Cardiac septum (tissue), 1 donor: Measurements from ENCODE around the gene ZRANB1. TPM values are rescaled to one million over a fixed set of nuclear protein-coding genes. Genes with fewer than 3 reads are reported as not detected.

Experiments
- DNase-seq: peaks from one replicate; pipeline ENCODE4 v3.0.0-alpha.2; 2020; ENCODE audit warnings: low spot score
- intact Hi-C: fragments of 100-400 bp; cut with DNase I; formaldehyde crosslinking; loops from one replicate; pipeline ENCODE4 v1.14.0; 2022
- total RNA-seq: library from RNA; stranded (reverse); fragmentation: NEBNext Ultra II Directional; extraction: Animal tissue kit (Norgen Biotek cat#: 25700); gene quantifications from one replicate; pipeline ENCODE4 v1.2.1, GENCODE V29; 2021
- donor health status: DM: no; HTN: no; CAD: no.

ZRANB1 gene
- total RNA-seq, 1 donor from 2014 or later, result 25.7 TPM

GRCh38 chr10:124917428-124918190, 24.3 kb upstream of the ZRANB1 start:
- DNase-seq, result no peak
- intact Hi-C loops, result loop anchor here (5.0 to 10.0 kb wide), 3 partner anchors 75 to 247 kb away; partner anchors contain the start of genes CTBP2 and EEF1AKMT2

- no peak for DNase-seq
- intact Hi-C loops, result loop anchor here (5.0 to 10.0 kb wide), 3 partner anchors 74 to 246 kb away; partner anchors contain the start of genes CTBP2 and EEF1AKMT2
These were observed 23.6 kb upstream of the ZRANB1 start for GRCh38 chr10:124918191-124918830.

- no peak for DNase-seq
- intact Hi-C loops, result loop anchor here (5.0 to 10.0 kb wide), 3 partner anchors 73 to 246 kb away; partner anchors contain the start of genes CTBP2 and EEF1AKMT2
These were observed 23.0 kb upstream of the ZRANB1 start for GRCh38 chr10:124918906-124919305.

GRCh38 chr10:124921261-124921660, 20.7 kb upstream of the ZRANB1 start:
- intact Hi-C loops, result no loop called here
- no peak for DNase-seq

- intact Hi-C loops, result no loop called here
- DNase-seq, result no peak
These were observed 18.2 kb upstream of the ZRANB1 start for GRCh38 chr10:124923684-124924083.

GRCh38 chr10:124926548-124926947, 15.4 kb upstream of the ZRANB1 start:
- intact Hi-C loops, result no loop called here
- DNase-seq, result no peak

- intact Hi-C loops, result no loop called here
- DNase-seq, result no peak
These were observed 13.8 kb upstream of the ZRANB1 start for GRCh38 chr10:124928087-124928486.

GRCh38 chr10:124928545-124928944, 13.4 kb upstream of the ZRANB1 start:
- no peak for DNase-seq
- intact Hi-C loops, result no loop called here

GRCh38 chr10:124935946-124936345, 6.0 kb upstream of the ZRANB1 start:
- intact Hi-C loops, result no loop called here
- no peak for DNase-seq

GRCh38 chr10:124936813-124937212, 5.1 kb upstream of the ZRANB1 start:
- no peak for DNase-seq
- intact Hi-C loops, result no loop called here

GRCh38 chr10:124939290-124939689, 2.6 kb upstream of the ZRANB1 start:
- intact Hi-C loops, result no loop called here
- DNase-seq, result no peak

GRCh38 chr10:124942317-124943169, 620 bp downstream of the ZRANB1 start:
- DNase-seq, result no peak
- intact Hi-C loops, result no loop called here

- DNase-seq, result no peak
- intact Hi-C loops, result no loop called here
These were observed 1.6 kb downstream of the ZRANB1 start for GRCh38 chr10:124943301-124944092.

- no peak for DNase-seq
- intact Hi-C loops, result no loop called here
These were observed 3.1 kb downstream of the ZRANB1 start for GRCh38 chr10:124944982-124945381.

- no peak for DNase-seq
- intact Hi-C loops, result no loop called here
These were observed 5.0 kb downstream of the ZRANB1 start for GRCh38 chr10:124946945-124947344.

GRCh38 chr10:124949543-124949942, 7.6 kb downstream of the ZRANB1 start:
- intact Hi-C loops, result no loop called here
- no peak for DNase-seq

- no peak for DNase-seq
- intact Hi-C loops, result no loop called here
These were observed 10.2 kb downstream of the ZRANB1 start for GRCh38 chr10:124952123-124952522.

GRCh38 chr10:124953421-124953820, 11.5 kb downstream of the ZRANB1 start:
- intact Hi-C loops, result no loop called here
- no peak for DNase-seq

- DNase-seq, result no peak
- intact Hi-C loops, result no loop called here
These were observed 13.3 kb downstream of the ZRANB1 start for GRCh38 chr10:124955243-124955642.
